ENCODE data around the gene FMNL2. TPM values are rescaled to one million over a fixed set of nuclear protein-coding genes. Genes with fewer than 3 reads are reported as not detected.
A peak's percentile ranks its signal among the peaks of the same experiment; 100 is the strongest.

The FMNL2 gene
- total RNA-seq, 1 donor from 2014 or later: 24.7 TPM

DNA sequence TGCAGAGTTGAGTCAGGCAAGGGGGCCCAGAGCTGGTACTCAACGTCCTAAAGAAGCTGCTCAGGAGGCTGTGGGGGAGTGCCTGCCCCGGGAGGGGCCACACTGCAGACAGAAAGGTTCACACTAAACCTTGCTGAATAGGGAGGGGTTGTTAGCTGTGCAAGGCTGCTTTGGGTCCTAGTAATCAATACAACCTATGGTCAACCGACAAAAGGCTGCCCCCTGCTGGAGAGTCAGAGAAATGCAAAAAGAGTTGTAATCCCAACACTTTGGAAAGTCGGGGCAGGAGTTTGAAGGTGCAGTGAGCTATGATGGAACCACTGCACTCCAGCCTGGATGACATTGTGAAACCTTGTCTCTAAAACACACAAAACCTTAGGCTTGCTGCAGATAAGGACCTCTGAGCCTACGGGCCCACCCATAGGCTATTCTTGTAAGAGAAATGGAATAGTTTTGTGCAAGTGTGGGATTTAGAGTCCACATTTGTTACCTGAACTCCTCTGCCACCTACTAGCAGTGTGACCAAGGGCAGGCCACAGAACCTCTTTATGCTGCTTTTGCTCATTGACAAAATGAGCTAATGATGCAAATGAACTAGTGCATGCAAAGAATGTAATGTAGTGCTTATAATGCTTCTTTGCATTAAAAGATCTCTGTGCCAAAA lies 300.8 kb downstream of the FMNL2 start:
- peaks cover 14% of the 10 kb centered on the region for H3K36me3 ChIP-seq (ENCODE audit: control insufficient read depth, insufficient read depth, low read length)
- FAIRE-seq: no peak
- TF ChIP-seq CTCF (IDR thresholded peaks at IDR 0.05; ENCODE audit: insufficient read depth, low read length, severe bottlenecking): peak; percentile 82
- H3K4me3 ChIP-seq (ENCODE audit: low read depth, low read length): no peak overlapping the region
- DNase-seq (ENCODE audit: low read depth): peak; percentile 46
- no peaks in the 10 kb centered on the region for H3K27me3 ChIP-seq (ENCODE audit: control insufficient read depth, insufficient read depth, low read length)

DNA sequence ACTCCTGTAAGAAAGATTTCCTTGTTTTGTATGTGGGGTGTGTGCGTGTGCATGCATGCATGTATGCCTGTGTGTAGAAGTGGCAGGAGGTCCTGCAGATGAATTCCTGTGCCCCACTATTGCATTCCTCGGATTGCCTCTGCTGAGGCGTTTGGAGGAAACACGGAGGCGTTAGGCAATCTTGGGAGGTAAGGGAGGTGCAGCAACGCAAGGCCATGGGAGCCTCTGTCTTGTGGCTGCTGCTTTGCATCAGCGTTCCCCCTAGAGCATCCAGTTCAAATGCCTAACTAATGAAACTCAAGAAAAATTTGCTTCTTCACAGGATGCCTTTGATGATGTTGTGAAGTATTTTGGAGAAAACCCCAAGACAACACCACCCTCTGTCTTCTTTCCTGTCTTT lies 302.3 kb downstream of the FMNL2 start:
- FAIRE-seq (no peak), DNase-seq (ENCODE audit: low read depth) (no peak)
- Histone ChIP-seq H3K4me3 (ENCODE audit: low read depth, low read length) (no peak overlapping the region), H3K36me3 (ENCODE audit: control insufficient read depth, insufficient read depth, low read length) (peaks cover 14% of the 10 kb centered on the region), H3K27me3 (ENCODE audit: control insufficient read depth, insufficient read depth, low read length) (no peaks in the 10 kb centered on the region)
- TF ChIP-seq CTCF (IDR thresholded peaks at IDR 0.05; ENCODE audit: insufficient read depth, low read length, severe bottlenecking): no peak

DNA sequence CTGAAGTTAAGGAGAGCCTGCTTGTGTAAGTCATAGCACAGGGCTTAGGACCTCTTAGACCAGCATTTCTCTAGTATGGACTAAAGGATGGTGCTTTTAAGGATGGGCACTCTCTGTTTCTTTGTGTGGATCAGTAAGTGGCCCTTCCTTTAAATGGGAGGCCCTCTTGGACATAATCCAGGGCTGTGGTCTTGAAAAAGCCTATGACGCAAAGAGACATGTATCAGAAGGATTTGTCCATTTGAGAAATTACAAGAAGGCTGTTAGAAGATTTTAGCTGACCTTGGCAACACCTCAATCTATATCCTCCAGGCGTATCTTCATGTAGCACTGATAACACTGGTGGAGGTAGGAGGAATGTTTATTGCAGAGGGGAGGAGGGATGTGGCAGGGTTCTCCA lies 303.1 kb downstream of the FMNL2 start:
- FAIRE-seq (no peak), DNase-seq (ENCODE audit: low read depth) (no peak)
- H3K36me3 ChIP-seq (ENCODE audit: control insufficient read depth, insufficient read depth, low read length): peaks cover 17% of the 10 kb centered on the region
- TF ChIP-seq CTCF (IDR thresholded peaks at IDR 0.05; ENCODE audit: insufficient read depth, low read length, severe bottlenecking): no peak
- no peak overlapping the region for H3K4me3 ChIP-seq (ENCODE audit: low read depth, low read length)
- H3K27me3 ChIP-seq (ENCODE audit: control insufficient read depth, insufficient read depth, low read length): no peaks in the 10 kb centered on the region

DNA sequence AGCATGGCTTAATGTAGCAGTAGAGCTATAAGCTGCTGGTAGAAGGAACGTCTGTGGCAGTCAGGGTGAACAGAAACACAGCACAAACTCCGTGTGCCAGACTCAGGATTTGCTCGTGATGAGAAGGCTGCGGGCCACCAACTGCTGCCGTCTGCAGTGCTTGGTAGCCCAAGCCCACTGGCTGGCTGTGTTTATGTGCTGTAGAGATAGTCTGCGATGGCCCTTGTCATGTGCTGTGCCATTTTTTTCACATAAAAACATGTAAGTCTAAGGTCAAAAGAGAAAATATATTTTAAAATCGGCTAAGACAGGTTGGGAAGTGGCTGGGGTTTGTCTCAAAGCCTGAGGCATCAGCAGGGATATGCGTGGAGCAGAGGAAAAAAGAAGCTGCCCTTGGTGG lies 303.6 kb downstream of the FMNL2 start:
- Histone ChIP-seq H3K4me3 (ENCODE audit: low read depth, low read length) (no peak overlapping the region), H3K36me3 (ENCODE audit: control insufficient read depth, insufficient read depth, low read length) (peaks cover 17% of the 10 kb centered on the region), H3K27me3 (ENCODE audit: control insufficient read depth, insufficient read depth, low read length) (no peaks in the 10 kb centered on the region)
- DNase-seq (ENCODE audit: low read depth) (no peak), FAIRE-seq (no peak)
- no peak for TF ChIP-seq CTCF (IDR thresholded peaks at IDR 0.05; ENCODE audit: insufficient read depth, low read length, severe bottlenecking)

GRCh38 chr2:152644189-152644873 lies 309.4 kb downstream of the FMNL2 start:
- Histone ChIP-seq H3K27me3 (ENCODE audit: control insufficient read depth, insufficient read depth, low read length) (no peaks in the 10 kb centered on the region), H3K36me3 (ENCODE audit: control insufficient read depth, insufficient read depth, low read length) (peaks cover 12% of the 10 kb centered on the region), H3K4me3 (ENCODE audit: low read depth, low read length) (no peak overlapping the region)
- FAIRE-seq (no peak), DNase-seq (ENCODE audit: low read depth) (no peak)
- no peak for TF ChIP-seq CTCF (IDR thresholded peaks at IDR 0.05; ENCODE audit: insufficient read depth, low read length, severe bottlenecking)
